RCC 7860 (cell line): ENCODE results near the gene ANOS1.
A peak's percentile ranks its signal among the peaks of the same experiment; 100 is the strongest.
"Not testable (repeated sequence)": the region's sequence is repeated elsewhere in the genome, so short reads cannot be mapped to it uniquely, and the experiment has no call there.

Experiments
- DNase-seq: peaks from one replicate; pipeline ENCODE4 v3.0.0-alpha.2; 2015; ENCODE audit warnings: low spot score
- FAIRE-seq: peaks from 2 replicates; lab custom pipeline; 2012; peaks lifted over from hg19 to GRCh38; lab: Jason Lieb, UNC

Gene ANOS1

DNA sequence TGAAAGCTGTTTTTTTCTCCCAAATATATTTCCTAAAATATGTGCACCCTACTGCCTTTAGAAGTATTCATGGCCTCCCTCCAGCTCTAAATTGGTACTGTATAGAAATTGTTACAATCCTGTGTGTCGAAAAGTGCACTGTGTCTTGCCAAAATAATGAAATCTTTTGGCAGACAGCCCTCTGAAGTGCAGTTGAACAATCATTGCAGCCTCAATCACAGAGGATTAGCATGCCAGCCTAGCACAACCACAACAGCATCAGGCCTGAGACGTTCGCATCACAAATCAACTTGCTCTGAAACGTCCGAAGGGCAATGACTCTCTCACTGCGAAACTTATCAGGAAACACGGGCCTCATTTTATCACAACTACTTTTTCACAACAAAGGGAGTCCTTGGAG is 99.0 kb downstream of the ANOS1 start:
- DNase-seq (no peak), FAIRE-seq (no peak)

DNA sequence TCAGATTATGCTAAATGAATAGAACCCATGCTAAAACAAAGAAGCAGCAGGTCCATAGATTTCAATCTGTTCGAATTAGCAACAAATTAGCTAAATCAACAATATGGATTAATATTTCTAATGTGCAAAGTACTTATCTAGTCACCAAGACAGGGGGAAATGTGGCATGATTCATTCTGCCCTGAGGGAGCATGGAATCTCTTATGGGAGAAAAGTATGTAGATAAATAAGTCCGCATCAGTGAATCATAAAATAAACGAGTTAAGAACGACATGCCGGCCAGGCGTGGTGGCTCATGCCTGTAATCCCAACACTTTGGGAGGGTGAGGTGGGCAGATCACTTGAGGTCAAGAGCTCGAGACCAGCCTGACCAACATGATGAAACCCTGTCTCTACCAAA is 102.1 kb downstream of the ANOS1 start:
- DNase-seq = no peak
- no peak for FAIRE-seq

DNA sequence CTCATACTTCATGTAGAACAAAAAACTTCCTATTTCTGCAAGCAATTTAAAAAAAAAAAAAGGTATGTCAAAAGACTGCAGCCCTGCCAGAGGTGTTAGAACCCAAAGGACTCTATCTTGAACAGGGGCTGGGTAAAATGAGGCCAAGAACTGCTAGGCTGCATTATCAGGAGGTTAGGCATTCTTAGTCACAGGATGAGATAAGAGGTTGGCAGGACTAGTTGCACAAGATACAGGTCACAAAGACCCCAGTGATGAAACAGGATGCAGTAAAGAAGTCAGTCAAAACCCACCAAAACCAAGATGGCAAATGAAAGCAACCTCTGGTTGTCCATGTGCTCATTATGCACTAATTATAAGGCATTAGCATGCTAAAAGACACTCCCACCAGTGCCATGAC is 104.1 kb downstream of the ANOS1 start:
- FAIRE-seq (no peak), DNase-seq (no peak)

DNA sequence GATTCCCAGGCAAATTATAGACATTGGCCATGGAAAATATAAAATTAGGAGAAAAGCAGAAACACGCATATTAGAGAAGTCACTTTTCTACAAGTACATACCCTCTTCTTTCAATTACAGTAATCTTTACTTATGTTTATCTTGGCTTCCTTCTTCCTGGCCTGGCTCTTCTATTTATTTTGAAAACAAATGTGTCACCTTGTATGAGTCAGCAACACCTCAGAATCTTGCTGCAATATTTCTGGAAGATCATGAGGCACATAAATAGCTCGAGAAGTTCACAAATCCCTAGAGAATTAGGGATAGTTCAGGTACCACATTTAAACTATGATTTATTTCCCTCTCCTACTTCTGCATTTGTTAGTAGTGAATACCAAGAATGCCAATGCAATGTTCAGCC is 124.6 kb downstream of the ANOS1 start:
- FAIRE-seq (no peak), DNase-seq (no peak)

DNA sequence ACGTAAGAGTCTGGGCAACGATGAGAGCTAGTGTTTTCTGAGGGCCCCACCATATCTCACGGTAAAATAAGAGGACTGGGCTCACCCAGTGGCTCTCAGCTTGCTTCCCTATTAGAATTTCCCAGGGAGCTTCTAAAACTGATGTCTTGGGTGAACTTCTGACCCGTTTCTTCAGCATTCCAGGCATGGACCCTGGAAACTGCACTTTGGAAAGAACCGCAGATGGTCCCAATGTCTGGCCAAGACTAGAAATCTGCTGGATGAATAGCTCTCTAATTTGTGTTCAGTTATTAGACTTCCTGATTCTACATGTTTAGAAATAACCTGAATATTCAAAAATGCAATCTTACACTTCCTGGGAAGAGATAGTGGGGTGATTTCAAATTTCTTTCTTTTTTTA is 127.8 kb downstream of the ANOS1 start:
- FAIRE-seq (no peak), DNase-seq (no peak)

DNA sequence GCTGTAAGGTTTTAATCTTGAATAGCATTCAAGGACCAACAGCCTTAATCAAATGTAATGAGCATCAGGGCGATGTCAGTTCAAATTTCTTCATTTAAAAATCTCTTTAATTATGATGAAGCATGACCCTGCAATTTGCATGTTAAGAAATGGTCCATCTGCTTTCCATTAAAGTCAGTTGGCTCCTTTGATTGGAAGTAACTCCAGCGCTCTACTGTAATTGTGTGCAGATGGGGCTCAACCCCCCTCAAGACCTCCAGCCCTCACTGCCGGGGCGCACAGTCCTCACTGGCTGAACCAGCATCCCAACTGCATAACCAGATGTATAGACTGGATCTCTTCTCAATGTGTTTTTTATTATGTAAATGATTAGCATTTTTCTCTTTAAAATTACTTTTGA is 140.4 kb downstream of the ANOS1 start:
- FAIRE-seq (no peak), DNase-seq (no peak)

DNA sequence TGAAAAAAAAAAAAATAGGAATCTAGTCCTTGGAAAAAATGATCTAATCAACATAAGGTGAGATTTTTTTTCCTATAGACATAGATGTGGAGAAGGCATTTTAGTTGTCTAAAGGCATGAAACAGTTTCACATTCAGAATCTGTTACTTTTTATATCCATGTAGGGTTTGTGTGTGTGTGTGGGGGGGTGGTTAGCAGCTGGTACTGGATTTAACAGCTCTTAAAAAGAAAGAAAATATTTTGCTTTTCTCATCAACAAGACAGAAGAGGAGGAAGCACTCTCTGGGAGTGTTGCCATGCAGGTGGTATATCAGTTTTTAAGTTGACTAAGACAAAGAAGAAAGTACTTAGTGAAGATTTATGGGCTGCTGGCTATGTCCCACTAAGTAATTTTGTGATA is 145.0 kb downstream of the ANOS1 start:
- FAIRE-seq = no peak

DNA sequence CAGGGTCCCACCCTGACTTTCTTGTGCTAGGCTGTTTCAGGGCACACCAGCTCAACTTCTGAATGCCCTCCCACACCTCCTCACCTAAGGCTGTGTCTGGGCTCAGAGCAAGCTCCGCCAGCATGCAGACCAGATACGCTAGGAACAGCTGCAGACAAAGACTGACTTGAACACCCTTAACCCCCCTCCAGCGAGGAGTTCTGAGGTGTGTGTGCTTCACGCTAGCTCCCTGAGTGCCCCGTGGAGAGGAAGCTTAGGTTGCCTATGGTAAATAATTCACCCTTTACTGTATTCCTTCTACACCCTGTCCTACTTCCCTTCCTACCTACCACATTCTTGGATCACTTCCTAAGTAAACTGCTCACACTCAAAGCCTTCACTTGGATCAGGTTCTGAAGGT is 152.3 kb downstream of the ANOS1 start:
- FAIRE-seq (no peak), DNase-seq (no peak)

More for the DNA sequence above, 145.0 kb downstream of the ANOS1 start:
- DNase-seq = no peak

DNA sequence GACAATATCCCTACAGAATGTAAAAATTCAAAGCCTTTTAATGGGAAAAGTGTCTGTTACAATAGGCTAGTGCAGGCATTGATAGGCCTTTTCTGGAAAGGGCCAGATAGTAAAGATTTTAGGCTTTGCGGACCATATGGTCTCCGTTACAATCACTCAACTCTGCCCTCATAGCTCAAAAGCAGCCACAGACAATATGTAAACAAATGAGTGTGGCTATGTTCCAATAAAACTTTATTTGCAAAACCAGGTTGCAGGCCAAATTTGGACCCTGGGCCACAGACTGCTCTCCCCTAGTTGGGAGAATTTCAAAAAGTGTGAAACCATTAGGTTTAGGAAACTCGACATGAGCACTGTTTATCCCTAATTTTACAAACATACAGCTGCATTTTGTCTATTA is 155.1 kb downstream of the ANOS1 start:
- FAIRE-seq (no peak), DNase-seq (no peak)

DNA sequence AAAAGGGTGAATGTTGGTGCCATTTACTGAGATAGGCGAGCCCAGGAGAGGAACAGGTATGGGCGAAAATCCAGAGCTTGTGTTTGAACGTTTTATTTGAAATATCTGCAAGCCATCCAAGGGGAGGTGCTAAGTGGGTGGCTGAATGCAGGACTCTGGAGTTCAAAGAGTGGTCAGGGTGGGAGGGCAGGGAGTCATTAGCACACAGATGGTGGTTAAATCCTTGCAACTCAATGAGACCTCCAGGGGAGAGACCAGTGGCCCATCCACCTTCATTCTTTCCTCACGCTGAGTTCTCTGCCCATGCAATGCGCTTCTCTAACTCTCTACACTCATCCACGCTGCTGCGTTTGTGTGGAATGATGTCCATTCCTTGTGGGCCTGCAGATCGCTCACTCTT is 166.2 kb downstream of the ANOS1 start:
- DNase-seq (no peak), FAIRE-seq (no peak)

DNA sequence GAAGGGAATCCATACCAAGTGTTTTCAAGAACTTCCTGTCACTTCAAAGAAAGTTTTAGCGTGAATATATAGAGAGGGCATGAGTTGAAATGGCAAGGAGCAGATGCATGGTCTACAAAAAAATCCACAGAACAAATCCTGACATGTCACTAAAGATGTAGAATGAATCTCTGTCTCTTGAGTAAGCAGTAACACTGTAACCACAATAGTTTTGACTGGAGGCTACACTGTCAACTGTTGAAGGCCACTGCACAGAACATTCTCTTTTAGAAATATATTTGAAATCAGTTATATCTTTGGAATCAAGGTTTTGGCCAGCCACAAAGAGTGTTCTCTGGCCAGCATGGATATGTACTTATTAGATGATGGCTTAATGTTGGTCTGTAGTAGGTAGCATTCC is 183.5 kb downstream of the ANOS1 start:
- DNase-seq = no peak
- FAIRE-seq = no peak

DNA sequence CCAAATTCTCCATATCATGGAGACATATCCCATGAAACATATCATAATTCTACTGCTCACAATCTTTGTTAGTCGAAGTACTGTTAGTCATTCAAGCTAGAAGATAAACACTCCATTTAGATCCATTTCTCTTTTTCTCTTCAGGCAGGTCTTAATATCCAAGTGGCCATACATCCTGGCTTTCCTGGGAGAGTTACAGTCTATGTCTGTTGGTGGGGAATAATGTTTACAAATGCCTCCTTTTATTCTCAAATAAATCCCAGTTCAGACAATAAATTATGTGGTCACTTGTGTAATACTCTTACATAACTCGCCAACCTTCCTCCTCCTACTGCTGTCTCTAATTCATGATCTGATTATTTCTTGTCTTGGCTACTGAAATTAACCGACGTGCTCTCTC is 185.2 kb downstream of the ANOS1 start:
- DNase-seq (no peak), FAIRE-seq (no peak)

DNA sequence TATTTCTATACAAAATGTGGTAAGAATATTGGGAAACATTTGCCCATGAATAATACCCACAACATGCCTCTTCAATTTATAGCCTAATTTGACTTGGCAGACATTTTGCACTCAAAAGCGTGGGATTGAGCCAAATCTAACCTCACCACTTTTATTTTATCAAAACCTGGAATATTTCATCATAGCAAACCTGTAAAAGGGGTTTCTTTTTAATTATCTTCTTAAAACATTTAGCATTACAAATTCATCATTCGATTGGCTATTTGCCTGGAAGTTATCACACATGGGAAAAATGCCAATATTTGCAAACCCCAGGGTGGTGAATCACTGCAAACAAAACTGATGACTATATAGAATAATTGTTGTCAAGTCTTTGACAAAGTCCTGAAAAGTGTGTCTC is 211.1 kb downstream of the ANOS1 start:
- FAIRE-seq (no peak), DNase-seq (no peak)

DNA sequence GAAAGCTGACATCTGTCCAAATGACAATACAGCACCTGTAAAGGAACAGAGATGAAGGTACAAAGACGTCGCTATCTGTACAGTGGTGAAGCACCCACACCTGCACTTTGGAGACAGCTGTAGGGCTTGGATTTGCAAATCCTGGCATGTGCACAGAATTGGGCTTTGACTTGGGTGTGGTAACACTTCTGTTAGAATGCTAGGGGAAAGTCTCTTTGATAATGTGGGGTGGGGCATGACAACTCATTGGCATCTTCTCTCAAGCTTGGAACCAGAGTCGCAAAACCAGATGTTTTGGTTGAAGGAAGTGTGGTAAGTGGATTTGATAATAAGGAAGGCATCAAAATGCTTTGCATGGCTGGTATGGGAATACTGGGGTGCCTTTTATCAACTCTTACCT is 211.8 kb downstream of the ANOS1 start:
- FAIRE-seq (no peak), DNase-seq (no peak)

DNA sequence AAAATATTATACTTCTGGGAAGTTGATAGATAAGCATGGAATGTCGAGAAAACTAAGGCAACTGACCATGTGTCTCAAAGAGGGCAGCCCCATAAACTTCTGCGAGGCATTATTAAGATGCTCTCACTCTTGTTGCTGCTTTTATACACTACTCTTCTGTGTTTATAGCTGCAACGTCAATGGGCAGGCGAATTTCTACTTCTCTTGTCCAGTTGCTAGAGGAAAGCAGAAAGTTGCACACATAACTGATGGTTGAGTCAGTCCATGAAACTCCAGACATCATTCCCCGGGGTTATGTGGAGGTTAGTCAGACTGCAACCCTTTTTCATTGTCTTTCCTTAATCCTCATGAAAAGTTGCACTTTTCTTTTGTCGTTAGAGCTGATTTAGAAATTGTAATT is 227.5 kb downstream of the ANOS1 start:
- FAIRE-seq (no peak), DNase-seq (peak; percentile 3)

DNA sequence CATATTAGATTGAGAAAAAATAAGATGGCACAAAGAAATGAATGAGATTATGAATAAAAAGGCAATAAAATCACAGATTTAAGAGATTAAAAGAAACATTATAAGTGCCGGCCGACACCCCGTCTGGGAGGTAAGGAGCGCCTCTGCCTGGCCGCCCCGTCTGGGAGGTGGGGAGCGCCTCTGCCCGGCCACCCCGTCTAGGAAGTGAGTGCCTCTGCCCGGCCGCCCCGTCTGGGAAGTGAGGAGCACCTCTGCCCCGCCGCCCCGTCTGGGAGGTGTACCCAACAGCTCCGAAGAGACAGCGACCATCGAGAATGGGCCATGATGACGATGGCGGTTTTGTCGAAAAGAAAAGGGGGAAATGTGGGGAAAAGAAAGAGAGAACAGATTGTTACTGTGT is 229.8 kb downstream of the ANOS1 start:
- not testable (repeated sequence) for FAIRE-seq, DNase-seq

DNA sequence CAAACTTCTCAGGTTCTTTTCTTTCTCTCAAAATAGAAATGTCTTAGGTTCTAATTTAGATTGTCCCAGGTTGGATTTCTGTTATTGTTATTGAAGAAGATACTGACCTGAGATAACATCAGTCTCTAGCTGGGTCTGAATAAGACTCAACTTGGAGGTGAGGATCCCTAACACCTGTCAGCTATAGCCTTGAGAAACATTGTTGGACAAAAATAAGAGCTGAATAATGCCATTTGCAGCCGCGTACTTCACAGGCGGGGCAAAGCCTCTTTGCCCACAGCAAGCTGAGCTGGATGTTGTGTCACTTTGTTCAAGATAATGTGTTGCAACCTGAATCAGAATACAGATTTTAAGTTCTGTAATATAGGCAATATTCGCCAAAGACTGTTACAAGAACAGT is 231.7 kb downstream of the ANOS1 start:
- FAIRE-seq = no peak
- DNase-seq = no peak

DNA sequence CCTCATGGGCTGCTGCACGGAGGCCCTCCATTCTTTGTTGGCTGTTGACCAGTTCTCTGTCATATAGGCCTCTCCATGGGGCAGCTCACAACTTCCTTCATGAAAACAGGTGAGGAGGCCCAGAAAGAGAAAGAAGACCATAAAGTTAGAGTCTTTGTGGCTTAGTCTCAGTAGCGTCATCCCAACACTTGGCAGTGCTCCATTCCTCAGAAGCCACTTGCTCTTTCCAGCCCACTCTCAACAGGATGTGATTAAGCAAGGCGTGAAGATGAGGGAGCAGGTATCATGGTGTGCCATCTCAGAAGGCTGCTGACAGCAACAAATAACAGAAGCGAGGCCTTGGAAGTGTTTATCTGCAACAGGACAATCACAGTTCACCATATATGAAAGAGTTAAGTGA is 236.9 kb downstream of the ANOS1 start:
- FAIRE-seq, DNase-seq: not testable (repeated sequence)

DNA sequence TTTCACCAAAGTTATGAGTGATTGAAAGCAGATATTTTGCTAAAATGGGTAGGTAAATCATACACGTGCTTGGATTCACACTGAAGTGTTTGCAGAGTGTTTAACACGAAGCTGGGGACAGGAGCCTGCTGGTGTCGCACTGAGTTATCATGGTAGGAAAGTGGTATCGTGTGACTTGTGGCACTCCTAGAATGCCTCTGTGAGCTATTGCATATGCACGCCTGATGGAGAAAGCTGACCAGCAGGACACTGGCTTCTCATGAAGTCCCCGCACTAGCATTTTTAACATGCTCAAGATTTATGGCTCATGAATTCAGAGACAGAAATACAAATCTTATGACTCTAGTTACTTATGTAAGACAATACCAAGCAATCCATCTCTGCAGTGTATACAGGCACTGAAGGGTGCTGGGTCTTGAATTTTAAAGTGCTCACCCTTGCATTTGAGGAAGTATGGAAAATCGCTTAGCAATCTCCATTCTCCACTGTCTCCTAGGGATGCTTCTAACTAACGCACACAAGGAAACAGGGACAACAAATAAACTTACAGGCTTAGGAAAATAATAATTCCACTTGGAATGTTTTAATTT is 247.5 kb downstream of the ANOS1 start:
- FAIRE-seq (no peak), DNase-seq (no peak)
